Endothelial cell of umbilical vein (primary cell): Measurements from ENCODE around the gene ATRNL1. TPM values are rescaled to one million over a fixed set of nuclear protein-coding genes. Genes with fewer than 3 reads are reported as not detected.
"Not testable (repeated sequence)": the region's sequence is repeated elsewhere in the genome, so short reads cannot be mapped to it uniquely, and the experiment has no call there.

ENCODE experiments used
- BruUV-seq: library from RNA; stranded (reverse); fragments of 400-500 nt; replicated peaks from 2 replicates; lab custom pipeline; 2021; lab: Mats Ljungman, UMichigan
- CTCF ChIA-PET: fragments of 300-600, 350-600 bp; sonication (Branson Sonifier 250); formaldehyde crosslinking; loops from one replicate; lab custom pipeline; 2021; ENCODE audit warnings: antibody characterized with exemption, inconsistent platforms; lab: Charles Lee
- POLR2A ChIA-PET: fragments of 300-600, 350-600 bp; sonication (Branson Sonifier 250); formaldehyde crosslinking; loops from one replicate; lab custom pipeline; 2021; ENCODE audit warnings: antibody characterized with exemption, inconsistent platforms; lab: Charles Lee
- DNase-seq: peaks from one replicate; pipeline ENCODE4 v3.0.0-alpha.2; 2011; ENCODE audit warnings: low read depth, low spot score
- FAIRE-seq: peaks from 2 replicates; lab custom pipeline; 2011; peaks lifted over from hg19 to GRCh38; lab: Jason Lieb, UNC
- H2AFZ ChIP-seq: 2 replicates; pipeline ENCODE4 v1.6.0; 2012; ENCODE audit warnings: low read depth, low read length, control low read depth, inconsistent platforms
- H3K27ac ChIP-seq: 2 replicates; pipeline ENCODE4 v1.5.1; 2011; ENCODE audit warnings: low read depth, mild to moderate bottlenecking, control low read depth, low read length, moderate library complexity; ENCODE audit not compliant: insufficient read depth
- H3K27me3 ChIP-seq, 2 experiments: 2 replicates each; pipeline versions ENCODE4 v1.6.0 to v1.6.1; 2011; ENCODE audit warnings: low read length in 2 of 2, mixed read lengths in 1 of 2; ENCODE audit not compliant: control insufficient read depth in 2 of 2, insufficient read depth in 2 of 2
- H3K36me3 ChIP-seq, 2 experiments: 2 replicates in 1 of 2; 3 replicates in 1 of 2; pipeline ENCODE4 v1.5.1; 2011; ENCODE audit warnings: low read length in 2 of 2, mild to moderate bottlenecking in 1 of 2, moderate library complexity in 1 of 2; ENCODE audit not compliant: control insufficient read depth in 2 of 2, insufficient read depth in 2 of 2; ENCODE audit errors: extremely low read depth in 1 of 2
- H3K4me1 ChIP-seq: 3 replicates; pipeline ENCODE4 v1.5.1; 2011; ENCODE audit warnings: mild to moderate bottlenecking, low read length; ENCODE audit not compliant: control insufficient read depth, insufficient read depth; ENCODE audit errors: extremely low read depth
- H3K4me2 ChIP-seq: 2 replicates; pipeline ENCODE4 v1.6.1; 2011; ENCODE audit warnings: low read length, control low read depth, mixed read lengths; ENCODE audit not compliant: insufficient read depth
- H3K4me3 ChIP-seq, 3 experiments: fragments of 200-600 bp in 1 of 3; sonication (generic), shearing (Covaris generic) in 1 of 3; replicated peaks in 1 of 3; 2 replicates each; pipeline ENCODE4 v1.5.1; 2011 to 2016; ENCODE audit warnings: control low read depth in 3 of 3, low read length in 3 of 3, mild to moderate bottlenecking in 2 of 3, inconsistent platforms in 1 of 3, low read depth in 1 of 3, moderate library complexity in 1 of 3; ENCODE audit not compliant: insufficient read depth in 1 of 3
- H3K79me2 ChIP-seq: 2 replicates; pipeline ENCODE4 v1.6.0; 2012; ENCODE audit warnings: low read length, inconsistent platforms; ENCODE audit not compliant: control insufficient read depth, insufficient read depth
- H3K9ac ChIP-seq: replicated peaks from 2 replicates; pipeline ENCODE3; 2011; ENCODE audit warnings: low read length, control low read depth; ENCODE audit not compliant: insufficient read depth; ENCODE audit errors: extremely low read depth
- H3K9me1 ChIP-seq: replicated peaks from 3 replicates; pipeline ENCODE4 v1.6.0; 2011; ENCODE audit warnings: mild to moderate bottlenecking, low read length; ENCODE audit not compliant: control insufficient read depth, insufficient read depth; ENCODE audit errors: extremely low read depth
- H3K9me3 ChIP-seq: replicated peaks from 2 replicates; pipeline ENCODE4 v1.5.1; 2012; ENCODE audit warnings: low read length, inconsistent platforms; ENCODE audit not compliant: control insufficient read depth, insufficient read depth
- H4K20me1 ChIP-seq: replicated peaks from 2 replicates; pipeline ENCODE3; 2011; ENCODE audit warnings: mild to moderate bottlenecking, low read length; ENCODE audit not compliant: control insufficient read depth, insufficient read depth; ENCODE audit errors: extremely low read depth
- CTCF ChIP-seq, 2 donors: IDR thresholded peaks; 1 replicate in 1 of 2; 2 replicates in 1 of 2; pipeline ENCODE4 v1.5.1; 2011; ENCODE audit warnings: low read length in 2 of 2, mild to moderate bottlenecking in 2 of 2, moderate library complexity in 2 of 2, control low read depth in 1 of 2, inconsistent platforms in 1 of 2, low read depth in 1 of 2; ENCODE audit not compliant: insufficient read depth in 1 of 2; ENCODE audit errors: extremely low read depth in 1 of 2
- EZH2 ChIP-seq: IDR thresholded peaks from 2 replicates; pipeline ENCODE4 v1.6.1; 2012; ENCODE audit warnings: borderline replicate concordance, low read depth, mild to moderate bottlenecking, moderate library complexity, low read length, inconsistent platforms; ENCODE audit not compliant: severe bottlenecking
- GATA2 ChIP-seq: IDR thresholded peaks from 2 replicates; pipeline ENCODE4 v1.7.0; 2011; ENCODE audit warnings: low read depth, mild to moderate bottlenecking, moderate library complexity, mixed read lengths, low read length; ENCODE audit not compliant: insufficient read length, insufficient read depth
- POLR2A ChIP-seq: IDR thresholded peaks from 2 replicates; pipeline ENCODE4 v1.6.1; 2012; ENCODE audit warnings: low read depth, mild to moderate bottlenecking, control low read depth, low read length
- dilution Hi-C: fragments of 300-500 bp; cut with MboI; formaldehyde crosslinking; loops from one replicate; pipeline ENCODE4 v1.15.0; 2019; ENCODE audit warnings: low sequenced_read_pairs; ENCODE audit not compliant: extremely low pct_ligation_motif_present
- intact Hi-C: fragments of 100-400 bp; cut with micrococcal nuclease; formaldehyde crosslinking; loops from one replicate; pipeline ENCODE4 v1.10.0; 2022
- polyA plus RNA-seq, 4 experiments: library from polyadenylated mRNA; depleted of rRNA in 3 of 4; stranded (reverse) in 3 of 4; unstranded in 1 of 4; fragments of >200 nt; gene quantifications; 2 replicates each; pipeline versions ENCODE4 v1.2.1 to v1.2.3, GENCODE V29; 2011 to 2012; ENCODE audit warnings: missing spikeins in 1 of 4
- total RNA-seq: library from RNA; stranded (reverse); gene quantifications from 2 replicates; pipeline ENCODE4 v1.2.3, GENCODE V29; 2021

ATRNL1 gene
- total and polyA plus RNA-seq, 2 donors (not counting 3 experiments of a cell fraction or from before 2014, with no cell fraction given) = not detected

- POLR2A ChIA-PET = no interaction called here
- CTCF ChIA-PET = interaction anchor here (0.9 kb wide), 1 partner anchor 18 kb away, joined by 3 read pairs; no protein-coding TSS in a partner anchor
- dilution Hi-C loops = no loop called here
Observed at GRCh38 chr10:115103700-115104099, 10.5 kb downstream of the ATRNL1 start.

GRCh38 chr10:115105411-115105810 lies 12.2 kb downstream of the ATRNL1 start:
- CTCF ChIA-PET, DNase-seq, H3K36me3 ChIP-seq, H3K9me3 ChIP-seq, H3K27me3 ChIP-seq, POLR2A ChIA-PET, H3K27ac ChIP-seq, H3K9ac ChIP-seq, H3K79me2 ChIP-seq, intact Hi-C loops, H3K4me2 ChIP-seq, H4K20me1 ChIP-seq, dilution Hi-C loops, FAIRE-seq, H3K9me1 ChIP-seq, BruUV-seq, H3K4me1 ChIP-seq, H3K4me3 ChIP-seq, H2AFZ ChIP-seq: not testable (repeated sequence)

More at GRCh38 chr10:115103700-115104099, 10.5 kb downstream of the ATRNL1 start:
- Histone ChIP-seq H3K9me3 (no peaks in the 10 kb centered on the region), H3K9me1 (no peaks in the 10 kb centered on the region), H3K36me3 (no peaks in the 10 kb centered on the region), H4K20me1 (no peaks in the 10 kb centered on the region), H2AFZ (no peak overlapping the region), H3K9ac (no peak overlapping the region), H3K79me2 (no peaks in the 10 kb centered on the region), H3K4me3 (no peak overlapping the region), H3K27me3 (peaks cover 0 to 2% of the 10 kb centered on the region in 2 experiments), H3K4me1 (no peaks in the 10 kb centered on the region), H3K4me2 (no peak overlapping the region), H3K27ac (no peak overlapping the region)
- FAIRE-seq (no peak), DNase-seq (no peak)
- TF ChIP-seq POLR2A (no peak), CTCF (IDR thresholded peaks at IDR 0.05; ENCODE audit: extremely low read depth in 1 of 2, insufficient read depth in 1 of 2, low read depth in 1 of 2, low read length in 2 of 2) (no peak), GATA2 (no peak), EZH2 (no peak)
- intact Hi-C loops = no loop called here
- BruUV-seq = no TSS peak
